Activated naive CD8-positive, alpha-beta T cell treated with anti-CD3 and anti-CD28 coated beads, Interleukin-2, amount 10 ng/mL, durations not matched to agents 7 days and 5 days (primary cell): ENCODE results near the gene WFS1. TPM values are rescaled to one million over a fixed set of nuclear protein-coding genes. Genes with fewer than 3 reads are reported as not detected.
A peak's percentile ranks its signal among the peaks of the same experiment; 100 is the strongest.

Source experiments
- ATAC-seq: fragments of 150-1000 bp; cut with Tn5 transposase; one replicate; pipeline ENCODE4 v1.10.0; 2021; ENCODE audit warnings: low read depth, moderate library complexity
- POLR2A ChIA-PET: fragments of 350-600 bp; sonication (Branson Sonifier 250); formaldehyde crosslinking; loops from one replicate; lab custom pipeline; 2021; ENCODE audit warnings: antibody characterized with exemption; lab: Charles Lee
- DNase-seq: peaks from one replicate; pipeline ENCODE4 v3.0.0; 2021
- H3K27ac Mint-ChIP-seq: one replicate; pipeline ENCODE4 v1.8.0; 2022; ENCODE audit warnings: mild to moderate bottlenecking, mixed read lengths
- H3K27me3 Mint-ChIP-seq: one replicate; pipeline ENCODE4 v1.8.0; 2022; ENCODE audit warnings: mild to moderate bottlenecking, moderate library complexity, mixed read lengths
- H3K36me3 Mint-ChIP-seq: one replicate; pipeline ENCODE4 v1.8.0; 2021; ENCODE audit warnings: mild to moderate bottlenecking, mixed read lengths
- H3K4me1 Mint-ChIP-seq: one replicate; pipeline ENCODE4 v1.8.0; 2021; ENCODE audit warnings: mixed read lengths
- H3K4me3 Mint-ChIP-seq: one replicate; pipeline ENCODE4 v1.8.0; 2022; ENCODE audit warnings: mild to moderate bottlenecking, moderate library complexity, mixed read lengths
- H3K9me3 Mint-ChIP-seq: one replicate; pipeline ENCODE4 v1.8.0; 2021; ENCODE audit warnings: mixed read lengths
- total RNA-seq, 2 experiments: library from RNA; stranded (reverse); gene quantifications; one replicate each; pipeline ENCODE4 v1.2.3, GENCODE V29; 2021

The WFS1 gene
- total RNA-seq, 2 experiments from 2014 or later = 2.3 to 2.4 TPM

- peaks cover 23% of the 10 kb centered on the region for H3K27me3 Mint-ChIP-seq
- no peak overlapping the region for H3K27ac Mint-ChIP-seq
- ATAC-seq = no peak
- H3K4me3 Mint-ChIP-seq = peak overlapping the region; percentile 73
- H3K4me1 Mint-ChIP-seq = peaks cover 17% of the 10 kb centered on the region
- H3K36me3 Mint-ChIP-seq = no peaks in the 10 kb centered on the region
- no peak for DNase-seq
- POLR2A ChIA-PET = no interaction called here
- no peaks in the 10 kb centered on the region for H3K9me3 Mint-ChIP-seq
These were observed 67.8 kb downstream of the WFS1 start for GRCh38 chr4:6337331-6337935.

- POLR2A ChIA-PET = interaction anchor here (0.6 kb wide), 1 partner anchor 741 kb away, joined by 3 read pairs; no protein-coding TSS in a partner anchor
- peaks cover 17% of the 10 kb centered on the region for H3K4me1 Mint-ChIP-seq
- no peaks in the 10 kb centered on the region for H3K9me3 Mint-ChIP-seq
- H3K36me3 Mint-ChIP-seq = no peaks in the 10 kb centered on the region
- H3K27ac Mint-ChIP-seq = peak overlapping the region; percentile 41
- peak; percentile 87 for ATAC-seq
- H3K4me3 Mint-ChIP-seq = peak overlapping the region; percentile 73
- DNase-seq = peak; percentile 64
- H3K27me3 Mint-ChIP-seq = peaks cover 26% of the 10 kb centered on the region
These were observed 68.7 kb downstream of the WFS1 start for GRCh38 chr4:6338175-6338950.

- H3K27ac Mint-ChIP-seq = no peak overlapping the region
- ATAC-seq = no peak
- H3K9me3 Mint-ChIP-seq = no peaks in the 10 kb centered on the region
- POLR2A ChIA-PET = interaction anchor here (0.6 kb wide), 1 partner anchor 740 kb away, joined by 3 read pairs; no protein-coding TSS in a partner anchor
- no peaks in the 10 kb centered on the region for H3K36me3 Mint-ChIP-seq
- H3K27me3 Mint-ChIP-seq = peaks cover 29% of the 10 kb centered on the region
- no peak for DNase-seq
- no peak overlapping the region for H3K4me3 Mint-ChIP-seq
- H3K4me1 Mint-ChIP-seq = peaks cover 17% of the 10 kb centered on the region
These were observed 69.5 kb downstream of the WFS1 start for GRCh38 chr4:6338951-6339817.

- no peak for ATAC-seq
- Mint-ChIP-seq H3K27me3 (peaks cover 27% of the 10 kb centered on the region), H3K27ac (no peak overlapping the region), H3K4me3 (no peak overlapping the region), H3K9me3 (no peaks in the 10 kb centered on the region), H3K36me3 (no peaks in the 10 kb centered on the region), H3K4me1 (peaks cover 17% of the 10 kb centered on the region)
- POLR2A ChIA-PET = no interaction called here
- no peak for DNase-seq
These were observed 70.3 kb downstream of the WFS1 start for GRCh38 chr4:6339818-6340445.

- Mint-ChIP-seq H3K27ac (peak overlapping the region; percentile 59), H3K4me3 (no peak overlapping the region), H3K4me1 (peaks cover 17% of the 10 kb centered on the region), H3K9me3 (no peaks in the 10 kb centered on the region), H3K27me3 (peaks cover 24% of the 10 kb centered on the region), H3K36me3 (no peaks in the 10 kb centered on the region)
- POLR2A ChIA-PET = no interaction called here
- ATAC-seq = no peak
- DNase-seq = no peak
These were observed 70.9 kb downstream of the WFS1 start for GRCh38 chr4:6340446-6341015.

GRCh38 chr4:6341696-6342095 lies 72.0 kb downstream of the WFS1 start:
- POLR2A ChIA-PET = no interaction called here
- no peak overlapping the region for H3K27ac Mint-ChIP-seq
- H3K4me3 Mint-ChIP-seq = no peak overlapping the region
- H3K4me1 Mint-ChIP-seq = peaks cover 17% of the 10 kb centered on the region
- no peaks in the 10 kb centered on the region for H3K36me3 Mint-ChIP-seq
- ATAC-seq (no peak), DNase-seq (no peak)
- peaks cover 24% of the 10 kb centered on the region for H3K27me3 Mint-ChIP-seq
- H3K9me3 Mint-ChIP-seq = no peaks in the 10 kb centered on the region

GRCh38 chr4:6342530-6343293 lies 73.1 kb downstream of the WFS1 start:
- H3K4me1 Mint-ChIP-seq = peaks cover 16% of the 10 kb centered on the region
- POLR2A ChIA-PET = no interaction called here
- DNase-seq (no peak), ATAC-seq (no peak)
- no peak overlapping the region for H3K27ac Mint-ChIP-seq
- H3K4me3 Mint-ChIP-seq = no peak overlapping the region
- H3K9me3 Mint-ChIP-seq = no peaks in the 10 kb centered on the region
- peaks cover 17% of the 10 kb centered on the region for H3K27me3 Mint-ChIP-seq
- no peaks in the 10 kb centered on the region for H3K36me3 Mint-ChIP-seq

GRCh38 chr4:6343939-6344408 lies 74.3 kb downstream of the WFS1 start:
- Mint-ChIP-seq H3K27ac (no peak overlapping the region), H3K4me1 (peaks cover 3% of the 10 kb centered on the region), H3K4me3 (no peak overlapping the region), H3K36me3 (no peaks in the 10 kb centered on the region), H3K27me3 (peaks cover 11% of the 10 kb centered on the region), H3K9me3 (no peaks in the 10 kb centered on the region)
- DNase-seq (no peak), ATAC-seq (no peak)
- POLR2A ChIA-PET = no interaction called here

- Mint-ChIP-seq H3K4me1 (no peaks in the 10 kb centered on the region), H3K4me3 (no peak overlapping the region), H3K27ac (no peak overlapping the region), H3K36me3 (no peaks in the 10 kb centered on the region), H3K9me3 (no peaks in the 10 kb centered on the region), H3K27me3 (peaks cover 6% of the 10 kb centered on the region)
- POLR2A ChIA-PET = no interaction called here
- ATAC-seq (no peak), DNase-seq (no peak)
These were observed 75.6 kb downstream of the WFS1 start for GRCh38 chr4:6345096-6345830.

- Mint-ChIP-seq H3K27ac (no peak overlapping the region), H3K27me3 (peaks cover 6% of the 10 kb centered on the region), H3K36me3 (no peaks in the 10 kb centered on the region), H3K4me1 (no peaks in the 10 kb centered on the region), H3K9me3 (no peaks in the 10 kb centered on the region), H3K4me3 (no peak overlapping the region)
- no peak for ATAC-seq
- DNase-seq = no peak
- POLR2A ChIA-PET = no interaction called here
These were observed 76.2 kb downstream of the WFS1 start for GRCh38 chr4:6345866-6346265.

GRCh38 chr4:6346373-6347110 lies 76.9 kb downstream of the WFS1 start:
- no peak for DNase-seq
- Mint-ChIP-seq H3K36me3 (no peaks in the 10 kb centered on the region), H3K27ac (no peak overlapping the region), H3K9me3 (no peaks in the 10 kb centered on the region), H3K4me1 (no peaks in the 10 kb centered on the region), H3K27me3 (peaks cover 6% of the 10 kb centered on the region), H3K4me3 (no peak overlapping the region)
- POLR2A ChIA-PET = no interaction called here
- no peak for ATAC-seq
